ENCODE measurements around the gene NKIRAS1. TPM values are rescaled to one million over a fixed set of nuclear protein-coding genes. Genes with fewer than 3 reads are reported as not detected.

NKIRAS1 gene
- total and polyA plus RNA-seq, 2 of the 8 experiments (the other 6 are each of a cell fraction or from before 2014, with no cell fraction given): 3.4 to 7.0 TPM

- Histone ChIP-seq H2BK12ac (ENCODE audit: low read depth, low read length) (no peak overlapping the region), H2BK5ac (ENCODE audit: low read depth, low read length) (peak overlapping the region; percentile 45; the same call in 1 of the 2 replicates), H3K36me3 (ENCODE audit: control insufficient read depth in 2 of 4, insufficient read depth in 4 of 4, low read length in 3 of 4) (peaks cover 15 to 35% (median 22%) of the 10 kb centered on the region in 4 experiments), H4K20me1 (replicated peaks in 1 of 2; ENCODE audit: control insufficient read depth in 1 of 2, insufficient read depth in 2 of 2, low read length in 2 of 2) (peaks cover 9 to 14% of the 10 kb centered on the region in 2 experiments), H2BK15ac (ENCODE audit: low read length) (no peak overlapping the region), H2BK20ac (ENCODE audit: low read length) (no peak overlapping the region), H3K4me2 (ENCODE audit: insufficient read depth in 1 of 2, low read depth in 2 of 2, low read length in 2 of 2) (peak overlapping the region; percentile 67 to 93), H3K4ac (replicated peaks; ENCODE audit: insufficient read length, low read depth, low read length) (no peak overlapping the region), H3K14ac (ENCODE audit: insufficient read length) (peak overlapping the region; percentile 88), H2AFZ (ENCODE audit: low read length) (no peak overlapping the region; the same call in 1 of the 2 replicates), H3K79me2 (ENCODE audit: control insufficient read depth in 1 of 2, insufficient read depth in 2 of 2, low read length in 2 of 2) (peaks cover 0 to 58% of the 10 kb centered on the region in 2 experiments; a peak in 3 of 4 replicates), H3K79me1 (ENCODE audit: low read depth, low read length) (no peaks in the 10 kb centered on the region), H3K4me3 (ENCODE audit: extremely low read depth in 1 of 4, insufficient read depth in 2 of 4, low read depth in 3 of 4, low read length in 4 of 4) (peak overlapping the region; percentile 86 to 99 (median 92)), H4K91ac (replicated peaks; ENCODE audit: insufficient read length, low read length) (peak overlapping the region; percentile 71), H2BK120ac (replicated peaks; ENCODE audit: low read depth, low read length) (peak overlapping the region; percentile 40), H4K5ac (ENCODE audit: insufficient read length, low read depth, low read length) (peak overlapping the region; percentile 57), H3K23me2 (ENCODE audit: low read depth, low read length) (peaks cover 17% of the 10 kb centered on the region), H3K27ac (ENCODE audit: low read depth, low read length) (peak overlapping the region; percentile 35; the same call in 1 of the 2 replicates), H3K9me3 (ENCODE audit: insufficient read depth in 2 of 2, low read depth in 1 of 2, low read length in 1 of 2) (no peaks in the 10 kb centered on the region), H2AK5ac (ENCODE audit: low read depth, low read length) (no peak overlapping the region), H3K4me1 (replicated peaks in 1 of 4; ENCODE audit: control insufficient read depth in 3 of 4, insufficient read depth in 4 of 4, low read length in 3 of 4) (peaks cover 5 to 8% (median 6%) of the 10 kb centered on the region in 4 experiments; a peak in 5 of 7 replicates), H3K56ac (replicated peaks; ENCODE audit: insufficient read length, low read depth, low read length) (peak overlapping the region; percentile 85), H3K23ac (ENCODE audit: insufficient read length) (no peak overlapping the region), H3K9ac (replicated peaks in 1 of 4; ENCODE audit: extremely low read depth in 1 of 4, low read depth in 3 of 4, low read length in 3 of 4) (peak overlapping the region; percentile 58 to 99 (median 85)), H4K8ac (ENCODE audit: extremely low read depth, insufficient read depth, low read length) (peak overlapping the region; percentile 81), H3K27me3 (replicated peaks in 1 of 4; ENCODE audit: control insufficient read depth in 3 of 4, extremely low read depth in 1 of 4, insufficient read depth in 3 of 4, low read length in 3 of 4) (no peaks in the 10 kb centered on the region; a peak in 1 of 7 replicates), H3K18ac (ENCODE audit: extremely low read depth, low read length) (peak overlapping the region; percentile 64)
- ChIA-PET CTCF (ENCODE audit: partially characterized antibody) (interaction anchor here (0.6 to 3.5 kb wide), 8 partner anchors 11 to 53 kb away, joined by 3 to 21 read pairs (median 4); no protein-coding TSS in a partner anchor), POLR2A (ENCODE audit: partially characterized antibody) (interaction anchor here (0.6 to 11.5 kb wide), 79 partner anchors 8 to 790 kb away, joined by 3 to 363 read pairs (median 5); partner anchors contain the start of gene NR1D2)
- 5% methylated on average over 36 of the region's 48 CpGs; no CpG with 5 or more reads in 1 of the 2 experiments for WGBS, 2 experiments (ENCODE audit: extremely low coverage in 1 of 2, insufficient coverage in 1 of 2, insufficient read length in 1 of 2, insufficient replicate concordance in 2 of 2, low coverage in 1 of 2, low lambda C conversion rate in 2 of 2, missing lambda C conversion rate in 1 of 2)
- FAIRE-seq: no peak
- no peak for DNase-seq (ENCODE audit: low read depth in 1 of 2, low spot score in 2 of 2)
- TF ChIP-seq PHF8 (conservative IDR thresholded peaks at IDR 0.05; ENCODE audit: low read depth, low read length): peak; percentile 60; the same call in 1 of the 2 replicates
- TF ChIP-seq TAF7 (optimal IDR thresholded peaks at IDR 0.05; ENCODE audit: borderline replicate concordance, low read depth, low read length): peak; percentile 25
- TF ChIP-seq, protein P1, sequence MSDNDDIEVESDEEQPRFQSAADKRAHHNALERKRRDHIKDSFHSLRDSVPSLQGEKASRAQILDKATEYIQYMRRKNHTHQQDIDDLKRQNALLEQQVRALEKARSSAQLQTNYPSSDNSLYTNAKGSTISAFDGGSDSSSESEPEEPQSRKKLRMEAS (IDR thresholded peaks at IDR 0.05): no peak
- TF ChIP-seq ATF2 (IDR thresholded peaks at IDR 0.05; ENCODE audit: low read length): no peak
- peak; percentile 76 for TF ChIP-seq KDM4A (IDR thresholded peaks at IDR 0.05; ENCODE audit: low read depth, low read length, severe bottlenecking)
- peak; percentile 91 for TF ChIP-seq ASH2L (IDR thresholded peaks at IDR 0.05; ENCODE audit: low read length)
- TF ChIP-seq SIN3A (conservative IDR thresholded peaks at IDR 0.05 in 1 of 2, IDR thresholded peaks at IDR 0.05 in 1 of 2; ENCODE audit: low read depth in 1 of 2, low read length in 2 of 2): peak in 1 of 2 experiments; percentile 73; a peak in 2 of 4 replicates
- TF ChIP-seq JUND (IDR thresholded peaks at IDR 0.05; ENCODE audit: low read length): peak; percentile 20; the same call in 1 of the 2 replicates
These were observed 471 bp downstream of the NKIRAS1 start for GRCh38 chr3:23916152-23916885.

Measured in H1 (cell line).